ENCODE data around the gene TTLL5. TPM values are rescaled to one million over a fixed set of nuclear protein-coding genes. Genes with fewer than 3 reads are reported as not detected.

The TTLL5 gene
- total and polyA plus RNA-seq, 2 of the 4 experiments (the other 2 are of a cell fraction), result 11.9 to 16.7 TPM

DNA sequence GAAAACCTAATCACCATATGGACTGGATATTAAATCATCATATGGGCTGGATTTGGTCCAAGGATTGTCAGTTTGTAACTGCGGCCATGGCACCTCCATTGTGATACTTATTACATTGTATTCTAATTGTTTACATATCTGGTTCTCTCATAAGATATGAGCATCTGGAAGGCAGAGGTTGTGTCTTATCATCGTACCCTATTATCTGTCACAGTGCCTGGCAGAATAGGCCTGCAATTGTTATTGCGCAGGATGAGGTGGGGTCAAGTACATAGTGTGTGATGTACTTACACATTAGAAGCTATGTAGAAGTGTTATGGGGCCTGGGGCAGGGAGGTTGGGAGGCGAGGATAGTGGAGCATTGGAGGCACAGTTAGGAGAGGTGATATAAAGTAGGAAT lies 329.3 kb downstream of the TTLL5 start:
- DNase-seq, result no peak
- BruUV-seq (replicated peaks), result no TSS peak
- Histone ChIP-seq H3K56ac (ENCODE audit: extremely low read depth, insufficient read depth, low read length) (no peak overlapping the region), H3K9me1 (ENCODE audit: insufficient read depth, low read length) (peaks cover 5% of the 10 kb centered on the region), H3K9ac (ENCODE audit: low read depth, low read length) (no peak overlapping the region), H2AFZ (replicated peaks; ENCODE audit: low read length, poor library complexity) (no peak overlapping the region), H3K18ac (ENCODE audit: low read depth, low read length) (no peak overlapping the region), H2BK20ac (ENCODE audit: low read depth, low read length) (0 out of 2 replicates have a peak overlapping the region, but pooled peaks have one; percentile 16), H3K23ac (ENCODE audit: low read depth, low read length) (no peak overlapping the region), H4K20me1 (ENCODE audit: insufficient read depth, low read length) (no peaks in the 10 kb centered on the region; the same call in 1 of the 2 replicates), H3K27ac (ENCODE audit: insufficient read depth, low read length) (no peak overlapping the region), H2BK120ac (ENCODE audit: low read depth, low read length) (no peak overlapping the region), H2AK9ac (replicated peaks; ENCODE audit: low read depth, low read length, poor library complexity) (no peak overlapping the region), H4K8ac (ENCODE audit: low read depth in 2 of 2, low read length in 2 of 2) (no peak overlapping the region), H3K4me1 (ENCODE audit: control insufficient read depth, insufficient read depth, low read length) (peaks cover 8% of the 10 kb centered on the region), H3K14ac (replicated peaks; ENCODE audit: low read depth, low read length) (no peak overlapping the region), H3K79me1 (ENCODE audit: low read depth in 1 of 2, low read length in 2 of 2) (peaks cover 12 to 23% of the 10 kb centered on the region in 2 experiments), H2BK15ac (ENCODE audit: low read depth, low read length) (no peak overlapping the region), H3K4me2 (ENCODE audit: low read depth, low read length) (no peak overlapping the region), H4K91ac (ENCODE audit: insufficient read depth, low read depth, low read length) (no peak overlapping the region), H3K4ac (ENCODE audit: low read depth, low read length) (no peak overlapping the region), H3K36me3 (ENCODE audit: control insufficient read depth, insufficient read depth, low read length) (peaks cover 17% of the 10 kb centered on the region), H2AK5ac (ENCODE audit: low read depth, low read length) (no peak overlapping the region), H2BK5ac (ENCODE audit: low read depth, low read length, poor library complexity, severe bottlenecking) (no peak overlapping the region), H4K5ac (ENCODE audit: low read depth, low read length) (no peak overlapping the region), H3K9me3 (ENCODE audit: control insufficient read depth, insufficient read depth, low read length) (no peaks in the 10 kb centered on the region), H3K4me3 (ENCODE audit: insufficient read depth, low read depth, low read length) (no peak overlapping the region), H3K27me3 (ENCODE audit: control insufficient read depth, insufficient read depth, low read length) (no peaks in the 10 kb centered on the region)
- intact Hi-C loops (cut with micrococcal nuclease), result no loop called here
- 100% methylated on average over 1 of the region's 4 CpGs; no CpG with 5 or more reads in 1 of the 2 experiments for WGBS, 2 experiments (ENCODE audit: extremely low coverage in 2 of 2, insufficient read length in 1 of 2)
- TF ChIP-seq MXI1 (IDR thresholded peaks at IDR 0.05; ENCODE audit: borderline replicate concordance, low read depth, low read length) (no peak), CEBPB (IDR thresholded peaks at IDR 0.05; ENCODE audit: low read depth, low read length) (no peak), RFX5 (IDR thresholded peaks at IDR 0.05; ENCODE audit: low read depth, low read length) (no peak), MAZ (IDR thresholded peaks at IDR 0.05; ENCODE audit: borderline replicate concordance, low read depth, low read length) (no peak), RAD21 (IDR thresholded peaks at IDR 0.05; ENCODE audit: low read length) (no peak), SMC3 (IDR thresholded peaks at IDR 0.05; ENCODE audit: low read depth, low read length) (no peak), FOS (IDR thresholded peaks at IDR 0.05; ENCODE audit: low read depth, low read length) (no peak), RCOR1 (IDR thresholded peaks at IDR 0.05; ENCODE audit: insufficient replicate concordance, low read length) (no peak), NFE2L2 (IDR thresholded peaks at IDR 0.05; ENCODE audit: low read depth, low read length) (no peak)
- TF ChIP-seq, protein P1, sequence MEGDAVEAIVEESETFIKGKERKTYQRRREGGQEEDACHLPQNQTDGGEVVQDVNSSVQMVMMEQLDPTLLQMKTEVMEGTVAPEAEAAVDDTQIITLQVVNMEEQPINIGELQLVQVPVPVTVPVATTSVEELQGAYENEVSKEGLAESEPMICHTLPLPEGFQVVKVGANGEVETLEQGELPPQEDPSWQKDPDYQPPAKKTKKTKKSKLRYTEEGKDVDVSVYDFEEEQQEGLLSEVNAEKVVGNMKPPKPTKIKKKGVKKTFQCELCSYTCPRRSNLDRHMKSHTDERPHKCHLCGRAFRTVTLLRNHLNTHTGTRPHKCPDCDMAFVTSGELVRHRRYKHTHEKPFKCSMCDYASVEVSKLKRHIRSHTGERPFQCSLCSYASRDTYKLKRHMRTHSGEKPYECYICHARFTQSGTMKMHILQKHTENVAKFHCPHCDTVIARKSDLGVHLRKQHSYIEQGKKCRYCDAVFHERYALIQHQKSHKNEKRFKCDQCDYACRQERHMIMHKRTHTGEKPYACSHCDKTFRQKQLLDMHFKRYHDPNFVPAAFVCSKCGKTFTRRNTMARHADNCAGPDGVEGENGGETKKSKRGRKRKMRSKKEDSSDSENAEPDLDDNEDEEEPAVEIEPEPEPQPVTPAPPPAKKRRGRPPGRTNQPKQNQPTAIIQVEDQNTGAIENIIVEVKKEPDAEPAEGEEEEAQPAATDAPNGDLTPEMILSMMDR (conservative IDR thresholded peaks at IDR 0.05; ENCODE audit: low read depth, low read length), result no peak
- ChIA-PET POLR2A (ENCODE audit: unreplicated experiment) (no interaction called here), CTCF (interaction anchor here (1.1 kb wide), 1 partner anchor 279 kb away, joined by 6 read pairs; no protein-coding TSS in a partner anchor)
- ATAC-seq (ENCODE audit: low read depth), result no peak
- dilution Hi-C loops (cut with HindIII; ENCODE audit: low sequenced_read_pairs, unreplicated experiment), result no loop called here
- in situ Hi-C loops (cut with MboI; ENCODE audit: low sequenced_read_pairs), result loop anchor here (25.0 kb wide), 1 partner anchor 1072 kb away; no protein-coding TSS in a partner anchor
